Measurements from ENCODE around the gene TGM2. TPM values are rescaled to one million over a fixed set of nuclear protein-coding genes. Genes with fewer than 3 reads are reported as not detected.

TGM2 gene
- total RNA-seq, 2 experiments from 2014 or later, result 0.06 to 0.27 TPM

DNA sequence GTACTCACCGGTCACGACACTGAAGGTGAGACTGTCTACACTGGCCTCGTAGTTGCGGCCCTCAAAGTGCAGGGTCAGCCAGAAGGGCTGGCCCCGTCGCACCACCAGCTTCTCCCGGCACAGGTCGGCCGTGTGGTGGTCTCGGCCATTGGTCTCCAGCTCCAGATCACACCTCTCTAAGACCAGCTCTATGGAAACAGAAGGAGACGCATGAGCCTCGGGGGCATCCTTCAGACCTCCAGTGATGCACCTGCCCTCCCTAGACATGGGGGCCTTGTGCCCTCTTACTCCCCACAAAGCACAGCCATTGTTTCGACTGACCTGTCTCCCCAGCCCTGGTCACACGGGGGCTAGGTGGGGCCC lies 3.7 kb downstream of the TGM2 start:
- Histone ChIP-seq H3K27me3 (ENCODE audit: control insufficient read depth in 1 of 2, insufficient read depth in 2 of 2, low read length in 2 of 2) (peaks cover 8 to 21% of the 10 kb centered on the region in 2 experiments), H3K9me3 (ENCODE audit: control insufficient read depth in 1 of 2, insufficient read depth in 1 of 2, low read length in 2 of 2) (no peaks in the 10 kb centered on the region), H3K4me3 (ENCODE audit: low read length) (no peak overlapping the region), H3K36me3 (ENCODE audit: insufficient read depth, low read length) (no peaks in the 10 kb centered on the region), H3K27ac (ENCODE audit: low read depth in 1 of 2, low read length in 2 of 2) (no peak overlapping the region), H3K4me1 (ENCODE audit: insufficient read depth, low read length) (peaks cover 6% of the 10 kb centered on the region)
- ChIA-PET POLR2A (no interaction called here), CTCF (no interaction called here)
- Mint-ChIP-seq H3K27me3 (peaks cover 31% of the 10 kb centered on the region), H3K4me3 (no peak overlapping the region), H3K4me1 (ENCODE audit: low read depth) (no peaks in the 10 kb centered on the region), H3K36me3 (ENCODE audit: low read depth) (no peaks in the 10 kb centered on the region), H3K9me3 (no peaks in the 10 kb centered on the region), H3K27ac (no peak overlapping the region)
- TF ChIP-seq, protein P1, sequence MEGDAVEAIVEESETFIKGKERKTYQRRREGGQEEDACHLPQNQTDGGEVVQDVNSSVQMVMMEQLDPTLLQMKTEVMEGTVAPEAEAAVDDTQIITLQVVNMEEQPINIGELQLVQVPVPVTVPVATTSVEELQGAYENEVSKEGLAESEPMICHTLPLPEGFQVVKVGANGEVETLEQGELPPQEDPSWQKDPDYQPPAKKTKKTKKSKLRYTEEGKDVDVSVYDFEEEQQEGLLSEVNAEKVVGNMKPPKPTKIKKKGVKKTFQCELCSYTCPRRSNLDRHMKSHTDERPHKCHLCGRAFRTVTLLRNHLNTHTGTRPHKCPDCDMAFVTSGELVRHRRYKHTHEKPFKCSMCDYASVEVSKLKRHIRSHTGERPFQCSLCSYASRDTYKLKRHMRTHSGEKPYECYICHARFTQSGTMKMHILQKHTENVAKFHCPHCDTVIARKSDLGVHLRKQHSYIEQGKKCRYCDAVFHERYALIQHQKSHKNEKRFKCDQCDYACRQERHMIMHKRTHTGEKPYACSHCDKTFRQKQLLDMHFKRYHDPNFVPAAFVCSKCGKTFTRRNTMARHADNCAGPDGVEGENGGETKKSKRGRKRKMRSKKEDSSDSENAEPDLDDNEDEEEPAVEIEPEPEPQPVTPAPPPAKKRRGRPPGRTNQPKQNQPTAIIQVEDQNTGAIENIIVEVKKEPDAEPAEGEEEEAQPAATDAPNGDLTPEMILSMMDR (IDR thresholded peaks at IDR 0.05), result no peak
- intact Hi-C loops (cut with DNase I, micrococcal nuclease), result no loop called here
- ATAC-seq (ENCODE audit: poor library complexity) (no peak), DNase-seq (no peak)

- H3K27me3 ChIP-seq (ENCODE audit: control insufficient read depth in 1 of 2, insufficient read depth in 2 of 2, low read length in 2 of 2), result peaks cover 8 to 13% of the 10 kb centered on the region in 2 experiments
- TF ChIP-seq, protein P1 (IDR thresholded peaks at IDR 0.05), result no peak
- no peak overlapping the region for H3K27ac ChIP-seq (ENCODE audit: low read depth in 1 of 2, low read length in 2 of 2)
- DNase-seq, result no peak
- Mint-ChIP-seq H3K27me3 (peaks cover 20% of the 10 kb centered on the region), H3K4me1 (ENCODE audit: low read depth) (no peaks in the 10 kb centered on the region), H3K36me3 (ENCODE audit: low read depth) (no peaks in the 10 kb centered on the region), H3K4me3 (no peak overlapping the region), H3K27ac (no peak overlapping the region), H3K9me3 (no peaks in the 10 kb centered on the region)
- intact Hi-C loops (cut with DNase I, micrococcal nuclease), result no loop called here
- no peaks in the 10 kb centered on the region for H3K9me3 ChIP-seq (ENCODE audit: control insufficient read depth in 1 of 2, insufficient read depth in 1 of 2, low read length in 2 of 2)
- H3K4me3 ChIP-seq (ENCODE audit: low read length), result no peak overlapping the region
- no peaks in the 10 kb centered on the region for H3K36me3 ChIP-seq (ENCODE audit: insufficient read depth, low read length)
- peaks cover 4% of the 10 kb centered on the region for H3K4me1 ChIP-seq (ENCODE audit: insufficient read depth, low read length)
- ChIA-PET POLR2A (no interaction called here), CTCF (no interaction called here)
- no peak for ATAC-seq (ENCODE audit: poor library complexity)
Observed at GRCh38 chr20:38159957-38160756, 4.9 kb downstream of the TGM2 start.

- ATAC-seq (ENCODE audit: poor library complexity) (no peak), DNase-seq (no peak)
- Histone ChIP-seq H3K4me1 (ENCODE audit: insufficient read depth, low read length) (no peaks in the 10 kb centered on the region), H3K27me3 (ENCODE audit: control insufficient read depth in 1 of 2, insufficient read depth in 2 of 2, low read length in 2 of 2) (peaks cover 3 to 7% of the 10 kb centered on the region in 2 experiments), H3K36me3 (ENCODE audit: insufficient read depth, low read length) (no peaks in the 10 kb centered on the region), H3K4me3 (ENCODE audit: low read length) (no peak overlapping the region), H3K27ac (ENCODE audit: low read depth in 1 of 2, low read length in 2 of 2) (no peak overlapping the region), H3K9me3 (ENCODE audit: control insufficient read depth in 1 of 2, insufficient read depth in 1 of 2, low read length in 2 of 2) (no peaks in the 10 kb centered on the region)
- no peak overlapping the region for H3K27ac Mint-ChIP-seq
- TF ChIP-seq, protein P1 (IDR thresholded peaks at IDR 0.05), result no peak
- POLR2A ChIA-PET, result no interaction called here
- no peaks in the 10 kb centered on the region for H3K36me3 Mint-ChIP-seq (ENCODE audit: low read depth)
- CTCF ChIA-PET, result no interaction called here
- no peaks in the 10 kb centered on the region for H3K4me1 Mint-ChIP-seq (ENCODE audit: low read depth)
- H3K9me3 Mint-ChIP-seq, result no peaks in the 10 kb centered on the region
- peaks cover 18% of the 10 kb centered on the region for H3K27me3 Mint-ChIP-seq
- intact Hi-C loops (cut with DNase I, micrococcal nuclease), result no loop called here
- H3K4me3 Mint-ChIP-seq, result no peak overlapping the region
Observed at GRCh38 chr20:38159566-38159956, 5.5 kb downstream of the TGM2 start.

All from CD4-positive, alpha-beta T cell (primary cell).